Colonic mucosa (tissue), 4 donors: ENCODE measurements around the gene SNX24. TPM values are rescaled to one million over a fixed set of nuclear protein-coding genes. Genes with fewer than 3 reads are reported as not detected.

Experiments used
- DNase-seq: peaks from one replicate; pipeline ENCODE4 v3.0.0-alpha.2; 2020
- H3K27ac ChIP-seq: fragments of 200-600 bp; one replicate; pipeline ENCODE4 v1.8.0; 2021
- H3K27me3 ChIP-seq: fragments of 200-600 bp; one replicate; pipeline ENCODE4 v1.8.0; 2021
- H3K36me3 ChIP-seq: fragments of 200-600 bp; one replicate; pipeline ENCODE4 v1.8.0; 2021
- H3K4me1 ChIP-seq: fragments of 200-600 bp; one replicate; pipeline ENCODE4 v1.8.0; 2021; ENCODE audit warnings: mild to moderate bottlenecking
- H3K4me3 ChIP-seq: fragments of 200-600 bp; one replicate; pipeline ENCODE4 v1.8.0; 2021
- H3K9ac ChIP-seq, 2 donors: one replicate each; pipeline ENCODE4 v1.7.0; 2013; ENCODE audit warnings: control low read depth in 2 of 2, low read depth in 2 of 2, low read length in 2 of 2
- H3K9me3 ChIP-seq: fragments of 200-600 bp; one replicate; pipeline ENCODE4 v1.8.0; 2021
- CTCF ChIP-seq: fragments of 200-600 bp; IDR thresholded peaks from one replicate; pipeline ENCODE4 v1.8.0; 2022; ENCODE audit warnings: antibody characterized with exemption, mild to moderate bottlenecking
- intact Hi-C: fragments of 100-400 bp; cut with DNase I; formaldehyde crosslinking; loops from one replicate; pipeline ENCODE4 v1.14.1; 2022
- total RNA-seq, 2 donors: library from RNA; stranded (reverse); fragmentation: NEBNext Ultra II Directional in 1 of 2; extraction: Animal tissue kit (Norgen Biotek cat#: 25700) in 1 of 2; gene quantifications; one replicate each; pipeline ENCODE4 v1.2.1, GENCODE V29; 2021
- donor health status: healthy.
- donor health status: DM: no; HTN: no; CAD: no.
- donor health status: DM: no; HTN: no; CAD: no.

The SNX24 gene
- total RNA-seq, 2 donors from 2014 or later = 8.8 to 17.0 TPM

- no peaks in the 10 kb centered on the region for H3K27me3 ChIP-seq
- no peak overlapping the region for H3K4me3 ChIP-seq
- H3K9me3 ChIP-seq = no peaks in the 10 kb centered on the region
- intact Hi-C loops = no loop called here
- H3K4me1 ChIP-seq = no peaks in the 10 kb centered on the region
- DNase-seq = no peak
- no peak overlapping the region for H3K27ac ChIP-seq
- no peaks in the 10 kb centered on the region for H3K36me3 ChIP-seq
- H3K9ac ChIP-seq = no peak overlapping the region
- no peak for TF ChIP-seq CTCF
These were observed 98.6 kb downstream of the SNX24 start for GRCh38 chr5:122944051-122944450.

- no peaks in the 10 kb centered on the region for H3K4me1 ChIP-seq
- no peak for DNase-seq
- no peaks in the 10 kb centered on the region for H3K36me3 ChIP-seq
- H3K27ac ChIP-seq = no peak overlapping the region
- intact Hi-C loops = no loop called here
- H3K9ac ChIP-seq = no peak overlapping the region
- TF ChIP-seq CTCF = no peak
- no peak overlapping the region for H3K4me3 ChIP-seq
- H3K9me3 ChIP-seq = no peaks in the 10 kb centered on the region
- H3K27me3 ChIP-seq = no peaks in the 10 kb centered on the region
These were observed 102.0 kb downstream of the SNX24 start for GRCh38 chr5:122947372-122947771.

GRCh38 chr5:122947772-122948171 is 102.4 kb downstream of the SNX24 start:
- intact Hi-C loops = no loop called here

GRCh38 chr5:122948319-122948718 is 102.9 kb downstream of the SNX24 start:
- no peaks in the 10 kb centered on the region for H3K4me1 ChIP-seq
- H3K9ac ChIP-seq = no peak overlapping the region
- no peak for DNase-seq
- TF ChIP-seq CTCF = no peak
- no peaks in the 10 kb centered on the region for H3K9me3 ChIP-seq
- H3K36me3 ChIP-seq = no peaks in the 10 kb centered on the region
- intact Hi-C loops = no loop called here
- no peaks in the 10 kb centered on the region for H3K27me3 ChIP-seq
- no peak overlapping the region for H3K27ac ChIP-seq
- H3K4me3 ChIP-seq = no peak overlapping the region

More at GRCh38 chr5:122947772-122948171, 102.4 kb downstream of the SNX24 start:
- H3K9me3 ChIP-seq = no peaks in the 10 kb centered on the region
- H3K27ac ChIP-seq = no peak overlapping the region
- no peak for TF ChIP-seq CTCF
- H3K36me3 ChIP-seq = no peaks in the 10 kb centered on the region
- DNase-seq = no peak
- H3K9ac ChIP-seq = no peak overlapping the region
- H3K4me1 ChIP-seq = no peaks in the 10 kb centered on the region
- H3K27me3 ChIP-seq = no peaks in the 10 kb centered on the region
- no peak overlapping the region for H3K4me3 ChIP-seq

GRCh38 chr5:122951658-122952057 is 106.2 kb downstream of the SNX24 start:
- intact Hi-C loops = no loop called here
- no peaks in the 10 kb centered on the region for H3K9me3 ChIP-seq
- no peak overlapping the region for H3K9ac ChIP-seq
- TF ChIP-seq CTCF = no peak
- H3K4me1 ChIP-seq = no peaks in the 10 kb centered on the region
- no peaks in the 10 kb centered on the region for H3K36me3 ChIP-seq
- H3K27ac ChIP-seq = no peak overlapping the region
- DNase-seq = no peak
- no peak overlapping the region for H3K4me3 ChIP-seq
- H3K27me3 ChIP-seq = no peaks in the 10 kb centered on the region

- DNase-seq = no peak
- H3K27me3 ChIP-seq = no peaks in the 10 kb centered on the region
- no peaks in the 10 kb centered on the region for H3K36me3 ChIP-seq
- H3K9ac ChIP-seq = no peak overlapping the region
- intact Hi-C loops = no loop called here
- no peak overlapping the region for H3K4me3 ChIP-seq
- no peaks in the 10 kb centered on the region for H3K9me3 ChIP-seq
- H3K4me1 ChIP-seq = no peaks in the 10 kb centered on the region
- H3K27ac ChIP-seq = no peak overlapping the region
- no peak for TF ChIP-seq CTCF
These were observed 109.3 kb downstream of the SNX24 start for GRCh38 chr5:122954719-122955118.
